OCI-LY1 (cell line): ENCODE data around the gene CRB2.

ENCODE experiments used
- H2AFZ ChIP-seq: fragments of 200-600 bp; sonication (generic), shearing (Covaris generic); 2 replicates; pipeline ENCODE4 v1.6.0; 2014; ENCODE audit warnings: antibody characterized with exemption, mild to moderate bottlenecking, low read length
- H3F3A ChIP-seq: fragments of 200-600 bp; sonication (generic), shearing (Covaris generic); 2 replicates; pipeline ENCODE4 v1.6.0; 2014; ENCODE audit warnings: mild to moderate bottlenecking, antibody characterized with exemption, low read length, moderate library complexity; ENCODE audit not compliant: insufficient read depth
- H3K27ac ChIP-seq: fragments of 200-600 bp; sonication (generic); 2 replicates; pipeline ENCODE4 v1.5.1; 2014; ENCODE audit warnings: low read length, mixed run types, mild to moderate bottlenecking, low read depth; ENCODE audit not compliant: poor library complexity, severe bottlenecking
- H3K27me3 ChIP-seq: fragments of 200-600 bp; sonication (generic); 2 replicates; pipeline ENCODE4 v1.6.0; 2014; ENCODE audit warnings: antibody characterized with exemption, mild to moderate bottlenecking, low read length, moderate library complexity; ENCODE audit not compliant: insufficient read depth
- H3K36me3 ChIP-seq: fragments of 200-600 bp; sonication (generic); 2 replicates; pipeline ENCODE4 v1.6.1; 2014; ENCODE audit warnings: mild to moderate bottlenecking, antibody characterized with exemption, low read length, moderate library complexity, mixed read lengths; ENCODE audit not compliant: insufficient read depth
- H3K4me1 ChIP-seq: fragments of 200-600 bp; sonication (generic); 2 replicates; pipeline ENCODE4 v1.5.1; 2014; ENCODE audit warnings: mild to moderate bottlenecking, low read length, moderate library complexity; ENCODE audit not compliant: insufficient read depth, severe bottlenecking
- H3K4me2 ChIP-seq: fragments of 200-600 bp; sonication (generic), shearing (Covaris generic); 2 replicates; pipeline ENCODE4 v1.6.1; 2014; ENCODE audit warnings: low read length
- H3K4me3 ChIP-seq: fragments of 200-600 bp; sonication (generic); 2 replicates; pipeline ENCODE4 v1.5.1; 2014; ENCODE audit warnings: low read length, low read depth, mild to moderate bottlenecking, mixed read lengths; ENCODE audit not compliant: poor library complexity, severe bottlenecking
- H3K79me2 ChIP-seq: fragments of 200-600 bp; shearing (Covaris generic); 2 replicates; pipeline ENCODE4 v1.6.1; 2016; ENCODE audit warnings: mixed run types, low read length, mixed read lengths; ENCODE audit not compliant: insufficient read depth
- H3K9ac ChIP-seq: fragments of 200-600 bp; sonication (generic), shearing (Covaris generic); 2 replicates; pipeline ENCODE4 v1.6.1; 2014; ENCODE audit warnings: mild to moderate bottlenecking, low read length, mixed read lengths
- H3K9me2 ChIP-seq: fragments of 200-600 bp; sonication (generic), shearing (Covaris generic); 2 replicates; pipeline ENCODE4 v1.6.1; 2014; ENCODE audit warnings: low read depth, mild to moderate bottlenecking, low read length, mixed read lengths
- H3K9me3 ChIP-seq: fragments of 200-600 bp; shearing (Covaris generic); 2 replicates; pipeline ENCODE4 v1.6.1; 2014; ENCODE audit warnings: low read length, mixed read lengths
- H4K20me1 ChIP-seq: fragments of 200-600 bp; sonication (generic), shearing (Covaris generic); 2 replicates; pipeline ENCODE4 v1.6.0; 2016; ENCODE audit warnings: mild to moderate bottlenecking, low read length; ENCODE audit not compliant: insufficient read depth
- CTCF ChIP-seq: fragments of 200-600 bp; sonication (generic), shearing (Covaris generic); IDR thresholded peaks from 2 replicates; pipeline ENCODE4 v1.5.1; 2017; ENCODE audit warnings: mild to moderate bottlenecking, antibody characterized with exemption, low read length, moderate library complexity, mixed read lengths
- EZH2 ChIP-seq: fragments of 200-600 bp; sonication (generic), shearing (Covaris generic); IDR thresholded peaks from 2 replicates; pipeline ENCODE4 v1.8.0; 2017; ENCODE audit warnings: borderline replicate concordance, mixed run types, mild to moderate bottlenecking, antibody characterized with exemption, low read length, moderate library complexity, mixed read lengths

CRB2 gene

GRCh38 chr9:123349691-123350480 is 6.1 kb upstream of the CRB2 start:
- Histone ChIP-seq H3K79me2 (no peaks in the 10 kb centered on the region), H3K9ac (peak overlapping the region; percentile 42; the same call in 1 of the 2 replicates), H2AFZ (peak overlapping the region; percentile 43; the same call in 1 of the 2 replicates)

GRCh38 chr9:123350590-123351310 is 5.2 kb upstream of the CRB2 start:
- Histone ChIP-seq H2AFZ (no peak overlapping the region), H3K27ac (no peak overlapping the region), H3K4me1 (peaks cover 36% of the 10 kb centered on the region), H3F3A (peaks cover 11% of the 10 kb centered on the region; the same call in 1 of the 2 replicates), H3K4me2 (no peak overlapping the region), H3K27me3 (no peaks in the 10 kb centered on the region; the same call in 1 of the 2 replicates), H3K9ac (no peak overlapping the region), H3K36me3 (no peaks in the 10 kb centered on the region), H3K79me2 (no peaks in the 10 kb centered on the region), H4K20me1 (no peaks in the 10 kb centered on the region), H3K9me3 (no peaks in the 10 kb centered on the region), H3K9me2 (no peaks in the 10 kb centered on the region), H3K4me3 (no peak overlapping the region)
- TF ChIP-seq CTCF (no peak), EZH2 (no peak)

More at GRCh38 chr9:123349691-123350480, 6.1 kb upstream of the CRB2 start:
- Histone ChIP-seq H3K4me3 (peak overlapping the region; percentile 44), H3K36me3 (no peaks in the 10 kb centered on the region), H4K20me1 (no peaks in the 10 kb centered on the region), H3K4me2 (peak overlapping the region; percentile 67), H3F3A (peaks cover 11% of the 10 kb centered on the region; the same call in 1 of the 2 replicates), H3K27me3 (no peaks in the 10 kb centered on the region; the same call in 1 of the 2 replicates), H3K9me2 (no peaks in the 10 kb centered on the region), H3K9me3 (no peaks in the 10 kb centered on the region), H3K4me1 (peaks cover 44% of the 10 kb centered on the region), H3K27ac (peak overlapping the region; percentile 15)
- TF ChIP-seq CTCF (peak; percentile 97), EZH2 (no peak)

- peaks cover 24% of the 10 kb centered on the region for H3K4me1 ChIP-seq
- H3K9ac ChIP-seq, result no peak overlapping the region
- no peak overlapping the region for H3K27ac ChIP-seq
- H3F3A ChIP-seq, result peaks cover 10% of the 10 kb centered on the region; the same call in 1 of the 2 replicates
- TF ChIP-seq CTCF (no peak), EZH2 (no peak)
- no peak overlapping the region for H2AFZ ChIP-seq
- no peaks in the 10 kb centered on the region for H4K20me1 ChIP-seq
- H3K9me2 ChIP-seq, result no peaks in the 10 kb centered on the region
- H3K9me3 ChIP-seq, result no peaks in the 10 kb centered on the region
- H3K36me3 ChIP-seq, result no peaks in the 10 kb centered on the region
- no peaks in the 10 kb centered on the region; the same call in 1 of the 2 replicates for H3K27me3 ChIP-seq
- no peaks in the 10 kb centered on the region for H3K79me2 ChIP-seq
- H3K4me2 ChIP-seq, result no peak overlapping the region
- H3K4me3 ChIP-seq, result no peak overlapping the region
These were observed 3.0 kb upstream of the CRB2 start for GRCh38 chr9:123353041-123353440.
